Stimulated activated naive CD4-positive, alpha-beta T cell treated with Interleukin-2 at 50 U/mL for 16 hours (primary cell): ENCODE data around the gene ANAPC4.

Experiments used
- DNase-seq: peaks from one replicate; lab custom pipeline; 2025; lab: John Stamatoyannopoulos, UW

Gene ANAPC4

DNA sequence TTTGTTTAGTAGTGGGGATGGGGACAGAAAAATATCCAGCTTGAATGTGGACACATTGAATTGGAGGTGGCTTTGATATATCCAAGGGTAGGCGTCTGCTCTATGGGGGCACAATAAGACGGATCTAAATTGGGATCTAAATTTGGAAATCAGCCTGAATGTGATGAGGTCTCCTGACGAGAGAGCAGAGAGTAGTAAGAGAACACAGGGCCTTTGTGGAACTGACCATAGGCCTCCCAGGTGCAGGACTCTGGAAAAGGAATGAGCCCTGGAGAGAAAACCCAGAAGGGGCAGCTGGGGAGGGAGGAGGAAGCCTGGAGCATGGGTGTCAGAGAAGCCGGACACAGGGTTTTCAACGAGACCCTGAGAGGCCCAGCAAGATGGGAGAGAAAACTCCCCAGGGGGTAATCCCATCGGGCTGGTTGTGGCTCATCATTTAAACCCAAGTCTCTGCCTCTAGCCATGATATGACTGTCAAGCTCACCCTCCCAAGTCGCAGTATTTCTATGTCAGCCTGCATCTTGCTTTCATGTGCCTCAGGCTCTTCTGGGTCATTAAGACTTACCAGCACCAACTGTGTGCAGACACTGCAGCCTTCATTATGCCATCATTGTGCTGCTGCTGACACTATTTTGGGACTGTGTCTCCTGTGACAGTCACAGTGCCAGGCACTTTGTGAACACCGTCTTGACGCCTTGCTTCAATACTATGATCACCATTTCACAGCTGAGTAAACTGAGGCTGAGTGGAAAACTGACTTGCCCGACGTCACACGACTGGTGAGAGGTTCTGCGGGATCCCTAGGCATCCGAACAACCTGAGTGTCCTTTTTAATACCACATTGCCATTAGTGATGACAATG, 57.1 kb downstream of the ANAPC4 start:
- DNase-seq: no peak

DNA sequence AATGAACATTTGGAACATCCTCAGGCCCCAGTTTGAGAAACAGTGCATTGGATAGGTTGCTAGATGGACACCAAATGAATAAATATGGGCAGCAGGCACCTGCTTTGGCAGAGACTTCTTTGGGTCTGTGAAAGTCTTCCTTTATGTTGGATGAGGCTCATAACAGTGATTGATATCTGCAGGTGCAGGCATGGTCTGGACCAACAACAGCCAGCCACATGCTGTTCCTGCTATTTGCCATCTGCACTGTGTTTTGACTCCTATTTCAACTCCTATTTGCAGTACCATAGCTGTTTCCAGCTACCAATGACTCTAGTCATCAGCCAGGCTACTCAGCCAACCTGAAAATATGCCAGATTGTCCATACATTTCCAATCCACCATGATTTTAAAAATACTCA, 60.9 kb downstream of the ANAPC4 start:
- DNase-seq: no peak

DNA sequence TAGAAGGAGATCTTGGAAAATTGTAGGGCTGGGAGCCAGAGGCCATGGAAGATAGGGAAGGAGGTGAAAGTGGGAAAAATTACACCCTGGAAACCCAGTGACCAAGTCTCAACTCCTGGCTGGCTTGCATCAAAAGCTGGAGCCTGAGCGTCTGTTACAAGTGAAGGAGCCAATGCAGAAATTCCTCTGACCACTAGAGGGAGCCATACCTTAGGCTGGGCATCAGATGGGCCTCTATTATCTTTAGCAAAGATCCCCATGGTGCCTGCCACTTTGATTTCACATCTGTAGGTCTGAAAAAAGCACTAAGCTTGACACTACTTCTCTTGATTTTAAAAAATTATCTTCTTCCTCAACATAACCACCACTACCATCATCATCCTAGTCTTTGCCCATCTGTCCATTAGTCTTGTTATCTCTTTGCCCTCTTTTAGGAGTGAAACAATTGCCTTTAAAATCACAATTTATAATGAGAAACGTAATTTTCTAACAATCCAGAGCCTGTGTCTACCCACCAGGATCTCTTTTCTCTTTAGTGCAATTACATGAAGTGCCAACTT, 62.9 kb downstream of the ANAPC4 start:
- peak; percentile 19 for DNase-seq

DNA sequence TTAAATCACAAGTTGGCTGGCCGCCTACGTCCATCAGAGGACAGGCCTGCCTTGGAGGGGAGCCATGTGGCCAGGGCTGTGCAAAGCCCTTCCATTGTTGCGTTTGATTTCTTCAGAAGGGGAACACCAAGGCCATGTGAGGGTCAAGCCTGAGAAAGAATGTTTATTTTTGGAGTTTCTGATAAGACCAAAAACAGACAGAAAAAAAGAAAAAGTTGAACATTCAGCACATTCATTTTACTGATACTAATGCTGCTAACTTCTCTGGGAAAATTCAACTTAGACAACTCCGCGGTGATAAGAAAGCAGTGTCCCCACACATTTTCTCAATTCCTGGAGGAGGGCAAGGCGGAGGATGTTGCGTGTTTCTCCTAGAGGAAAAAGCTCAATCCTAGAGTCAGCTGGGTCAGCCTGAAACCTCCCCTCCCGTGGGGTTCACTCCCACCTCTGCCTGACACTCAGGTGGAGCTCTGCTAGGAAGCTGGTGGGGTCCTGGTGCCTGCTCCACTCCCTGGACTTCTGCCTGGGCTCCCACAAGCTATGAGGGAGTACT, 63.5 kb downstream of the ANAPC4 start:
- DNase-seq: no peak

DNA sequence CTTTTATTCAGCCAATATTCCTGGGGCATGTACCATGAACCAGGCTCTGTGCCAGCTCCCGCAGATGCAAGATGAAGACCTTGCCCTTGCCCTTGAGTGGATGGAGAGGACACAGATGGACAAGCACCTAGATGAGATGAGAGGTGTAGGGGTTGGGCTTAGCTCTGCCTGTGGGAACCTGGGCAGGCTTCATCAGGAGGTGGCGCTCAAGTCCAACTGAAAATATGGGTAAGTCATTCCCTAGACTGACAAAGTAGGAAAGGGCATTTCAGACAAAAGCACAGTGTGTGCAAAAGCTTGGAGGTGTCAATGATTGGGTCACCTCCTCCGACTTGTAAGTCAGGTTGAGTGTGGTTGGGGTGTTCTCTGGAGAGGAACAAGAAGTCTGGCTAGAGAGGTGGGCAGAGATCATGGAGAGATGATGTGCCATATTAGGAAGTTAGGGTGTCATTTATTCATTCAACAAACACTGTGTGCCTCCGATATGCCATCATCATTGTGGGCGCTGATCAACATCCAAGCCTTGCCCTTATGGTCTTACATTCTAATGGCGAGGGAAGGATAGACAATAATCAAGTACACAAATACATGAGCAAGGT, 64.6 kb downstream of the ANAPC4 start:
- no peak for DNase-seq

DNA sequence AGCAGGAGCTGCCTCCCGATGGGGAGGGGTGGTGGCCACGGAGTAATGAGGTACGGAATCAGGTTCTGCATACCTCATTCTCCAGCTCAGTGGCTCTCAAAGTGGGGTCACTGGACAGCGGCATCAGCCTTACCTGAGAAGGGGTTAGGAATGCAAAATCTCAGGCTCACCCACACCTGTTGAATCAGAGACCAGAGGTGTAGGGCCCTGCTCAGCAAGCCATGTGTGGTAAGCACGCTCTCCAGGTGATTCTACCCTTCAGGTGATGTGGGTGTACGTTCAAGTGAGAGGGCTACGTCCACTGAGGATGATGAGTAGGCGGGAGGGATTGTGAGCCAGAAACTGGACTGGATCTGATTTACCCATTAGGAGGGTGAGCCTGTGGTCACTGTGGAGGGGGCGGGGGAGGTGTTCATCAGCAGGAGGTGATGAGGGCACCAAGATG, 65.8 kb downstream of the ANAPC4 start:
- DNase-seq: no peak

DNA sequence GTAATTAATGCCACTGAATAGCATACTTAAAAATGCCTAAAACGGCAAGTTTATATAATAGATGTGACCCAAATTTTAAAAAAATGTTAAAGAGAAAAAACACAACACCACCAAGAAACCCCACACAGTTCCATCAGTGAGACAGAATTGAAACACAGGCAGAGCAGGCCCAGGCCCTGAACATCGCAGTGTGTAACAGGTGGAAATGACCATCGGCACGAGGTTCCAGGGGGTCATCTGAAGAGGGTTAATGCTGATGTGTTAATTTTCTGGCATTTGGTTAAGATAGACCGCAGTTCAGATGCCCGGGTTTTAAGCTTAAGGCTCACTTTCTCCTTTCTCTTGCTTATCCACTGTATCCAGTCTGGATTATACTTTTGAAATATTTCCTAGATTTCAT, 66.8 kb downstream of the ANAPC4 start:
- no peak for DNase-seq

DNA sequence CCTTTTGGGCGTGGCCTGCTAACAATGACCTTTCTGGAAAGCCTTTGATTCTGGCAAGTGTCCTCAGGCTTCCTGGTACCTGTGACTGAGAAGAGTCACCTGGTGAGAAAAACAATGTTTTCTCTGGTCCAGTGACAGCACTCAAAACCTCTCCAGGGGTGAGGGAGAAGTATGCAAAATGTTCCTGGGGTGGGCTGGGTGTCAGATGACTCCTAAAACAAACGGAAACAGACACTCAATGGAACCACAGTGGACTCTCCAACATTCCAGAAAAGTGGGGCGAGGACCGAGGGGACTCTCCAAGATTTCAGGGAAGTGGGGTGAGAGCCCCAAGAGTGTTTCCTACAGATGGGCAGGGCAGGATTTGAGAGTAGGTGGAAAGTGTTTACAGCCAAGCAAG, 69.5 kb downstream of the ANAPC4 start:
- DNase-seq: no peak

DNA sequence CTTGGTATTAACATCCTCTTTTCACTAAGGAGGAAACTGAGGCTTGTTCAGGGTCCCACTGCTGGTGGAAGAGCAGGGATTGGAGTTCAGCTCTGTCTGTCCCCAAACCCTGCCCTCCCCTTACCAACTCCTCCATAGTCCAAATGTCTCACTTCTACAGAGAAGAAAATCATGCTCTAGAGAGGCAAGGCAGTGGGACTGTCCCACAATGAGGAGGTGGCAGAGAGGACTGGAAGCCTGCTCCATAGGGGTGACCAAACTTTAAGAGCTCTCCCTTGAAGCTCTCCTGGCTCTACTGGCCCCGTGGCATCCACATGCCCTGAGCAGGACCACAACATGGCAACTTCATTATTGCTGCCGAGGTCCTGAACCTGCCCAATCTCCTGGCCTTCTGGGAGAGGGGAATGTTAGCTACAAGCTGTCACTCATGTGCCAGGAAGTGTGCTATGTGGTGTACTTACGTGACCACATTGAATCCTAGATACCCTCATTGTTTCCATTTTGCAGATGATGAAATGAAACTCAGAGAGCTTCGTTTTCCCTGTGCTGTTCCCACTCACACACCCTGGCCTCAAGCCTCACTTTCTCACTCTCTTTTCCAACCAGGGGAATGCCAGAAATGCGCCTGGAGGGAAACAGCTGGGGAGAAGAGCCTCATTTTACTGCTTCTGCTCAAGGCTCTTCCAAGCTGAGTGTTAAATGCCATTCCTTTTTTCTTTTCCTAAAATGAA, 71.5 kb downstream of the ANAPC4 start:
- DNase-seq: no peak

DNA sequence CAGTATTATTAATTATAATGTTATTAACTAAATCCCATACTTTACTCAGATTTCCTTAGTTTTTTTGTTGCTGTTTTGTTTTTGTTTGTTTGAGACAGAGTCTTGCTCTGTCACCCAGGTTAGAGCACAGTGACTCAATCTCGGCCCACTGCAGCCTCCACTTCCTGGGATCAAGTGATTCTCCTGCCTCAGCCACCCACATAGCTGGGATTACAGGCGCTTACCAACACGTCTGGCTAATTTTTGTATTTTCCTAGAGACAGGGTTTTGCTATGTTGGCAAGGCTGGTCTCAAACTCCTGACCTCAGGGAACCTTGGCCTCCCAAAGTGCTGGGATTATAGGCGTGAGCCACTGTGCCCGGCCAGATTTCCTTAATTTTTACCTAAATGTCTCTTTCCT, 72.2 kb downstream of the ANAPC4 start:
- DNase-seq: no peak

DNA sequence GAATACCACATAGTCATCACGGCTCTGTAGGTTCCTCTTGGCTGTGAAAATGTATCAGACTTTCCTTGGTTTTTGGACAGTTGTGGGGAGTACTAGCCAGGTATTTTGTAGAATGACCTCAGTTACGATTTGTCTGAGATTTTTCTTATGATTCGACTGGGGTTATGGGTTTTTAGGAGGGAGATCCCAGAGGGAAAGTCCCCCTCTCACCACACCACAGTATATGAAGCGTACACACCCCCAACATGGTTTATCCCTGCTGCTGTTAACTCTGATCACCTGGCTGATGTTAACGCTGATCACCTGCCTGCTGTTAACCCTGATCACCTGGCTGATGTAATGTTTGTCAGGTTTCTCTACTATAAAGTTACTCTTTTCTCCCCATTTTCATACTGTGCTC, 72.6 kb downstream of the ANAPC4 start:
- DNase-seq: no peak

DNA sequence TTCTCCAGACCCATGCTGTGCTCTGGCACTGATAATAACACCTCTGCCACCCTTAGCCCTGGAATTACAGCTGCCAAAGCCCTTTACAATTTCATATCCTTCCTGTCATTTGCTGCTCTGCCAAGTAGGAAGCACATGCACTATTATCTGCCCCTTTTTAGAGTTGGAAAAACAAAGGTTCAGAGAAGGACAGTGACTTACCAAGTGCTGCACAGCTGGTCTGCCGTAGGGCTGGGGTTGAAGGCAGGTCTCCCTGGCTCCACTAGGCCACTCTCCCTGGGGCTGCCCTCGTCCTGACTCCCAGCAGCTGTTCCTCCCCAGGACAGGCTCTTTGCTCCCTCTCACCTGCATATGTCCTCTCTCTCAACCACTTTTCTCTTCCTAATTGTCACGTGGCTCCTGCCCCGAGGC, 73.4 kb downstream of the ANAPC4 start:
- DNase-seq: no peak

DNA sequence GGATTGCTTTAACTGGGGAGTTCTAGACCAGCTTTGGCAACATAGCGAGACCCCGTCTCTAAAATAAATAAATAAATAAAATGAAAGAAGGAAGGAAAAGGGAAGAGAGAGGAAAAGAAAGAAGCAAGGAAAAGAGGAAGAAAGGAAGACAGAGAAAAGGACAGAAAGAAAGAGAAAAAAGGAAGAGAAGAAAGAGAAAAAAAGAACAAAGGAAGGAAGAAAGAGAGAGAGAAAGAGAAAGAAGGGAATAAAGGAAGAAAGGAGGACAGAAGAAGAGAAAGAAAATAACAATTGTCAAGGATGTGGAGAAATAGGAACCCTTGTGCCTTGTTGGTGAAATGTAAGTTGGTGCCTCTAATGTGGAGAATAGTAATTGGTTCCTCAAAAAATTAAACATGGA, 74.6 kb downstream of the ANAPC4 start:
- DNase-seq: no peak

DNA sequence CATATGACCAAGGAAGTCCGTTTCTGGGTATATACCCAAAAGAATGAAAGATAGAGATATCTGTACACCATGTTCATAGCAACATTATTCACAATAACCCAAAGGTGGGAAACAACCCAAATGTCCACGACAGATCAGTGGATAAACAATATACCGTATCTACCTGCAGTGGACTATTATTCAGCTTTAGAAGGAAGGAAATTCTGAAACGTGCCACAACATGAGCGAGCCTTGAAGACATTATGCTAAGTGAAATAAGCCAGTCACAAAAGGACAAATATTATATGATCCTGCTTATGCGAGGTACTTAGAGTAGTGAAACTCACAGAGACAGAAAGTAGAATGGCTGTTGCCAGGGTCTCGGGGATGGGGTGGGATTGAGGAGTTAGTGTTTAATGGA, 75.0 kb downstream of the ANAPC4 start:
- no peak for DNase-seq

DNA sequence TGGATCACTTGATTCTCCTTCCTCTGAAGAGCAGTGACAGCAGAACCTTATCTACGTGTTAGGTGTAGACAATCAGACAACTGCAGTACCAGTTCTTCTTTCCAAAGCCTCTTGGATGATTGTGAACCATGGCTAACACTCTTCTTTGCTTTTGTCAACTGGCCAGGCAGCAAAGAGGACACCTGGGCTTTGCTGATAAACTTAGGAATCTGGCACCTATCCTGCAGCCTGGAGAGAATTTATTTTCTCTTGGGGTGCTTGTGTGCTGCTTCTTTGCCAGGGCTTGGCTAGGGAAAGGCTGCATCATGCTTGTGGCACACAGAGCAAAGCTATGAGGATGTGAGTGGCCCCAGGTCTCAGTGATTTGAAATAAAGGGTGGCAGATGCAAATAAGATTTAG, 77.4 kb downstream of the ANAPC4 start:
- DNase-seq: no peak

DNA sequence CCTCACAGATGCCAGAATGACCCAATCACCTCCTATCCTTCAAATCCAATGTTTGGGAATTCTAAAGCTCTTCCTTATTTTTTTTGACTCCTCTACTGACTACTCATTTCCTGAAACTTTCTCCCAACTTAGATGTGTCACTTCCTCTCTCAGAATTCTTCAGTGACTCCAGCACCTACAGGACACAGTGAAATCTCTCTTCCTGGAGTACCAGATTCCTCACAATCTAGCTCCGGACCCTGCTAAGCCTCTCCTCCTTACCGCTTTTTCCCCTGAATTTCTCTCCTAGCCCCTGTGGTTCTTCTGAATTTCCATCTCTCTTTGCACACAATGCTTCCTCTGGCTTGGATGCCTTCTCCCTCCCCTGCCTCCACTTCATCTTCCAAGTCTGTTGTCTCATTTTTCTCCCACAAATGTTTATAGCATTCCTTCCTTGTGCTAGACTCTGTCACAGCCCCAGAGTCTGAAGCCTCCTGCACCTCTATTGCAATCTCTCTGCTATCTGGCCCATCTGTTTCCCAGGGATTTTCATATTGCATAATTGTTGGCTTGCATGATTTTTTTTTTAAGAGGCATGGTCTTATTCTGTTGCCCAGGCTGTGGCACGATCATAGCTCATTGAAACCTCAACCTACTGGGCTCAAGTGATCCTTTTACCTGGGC, 80.1 kb downstream of the ANAPC4 start:
- DNase-seq: no peak

DNA sequence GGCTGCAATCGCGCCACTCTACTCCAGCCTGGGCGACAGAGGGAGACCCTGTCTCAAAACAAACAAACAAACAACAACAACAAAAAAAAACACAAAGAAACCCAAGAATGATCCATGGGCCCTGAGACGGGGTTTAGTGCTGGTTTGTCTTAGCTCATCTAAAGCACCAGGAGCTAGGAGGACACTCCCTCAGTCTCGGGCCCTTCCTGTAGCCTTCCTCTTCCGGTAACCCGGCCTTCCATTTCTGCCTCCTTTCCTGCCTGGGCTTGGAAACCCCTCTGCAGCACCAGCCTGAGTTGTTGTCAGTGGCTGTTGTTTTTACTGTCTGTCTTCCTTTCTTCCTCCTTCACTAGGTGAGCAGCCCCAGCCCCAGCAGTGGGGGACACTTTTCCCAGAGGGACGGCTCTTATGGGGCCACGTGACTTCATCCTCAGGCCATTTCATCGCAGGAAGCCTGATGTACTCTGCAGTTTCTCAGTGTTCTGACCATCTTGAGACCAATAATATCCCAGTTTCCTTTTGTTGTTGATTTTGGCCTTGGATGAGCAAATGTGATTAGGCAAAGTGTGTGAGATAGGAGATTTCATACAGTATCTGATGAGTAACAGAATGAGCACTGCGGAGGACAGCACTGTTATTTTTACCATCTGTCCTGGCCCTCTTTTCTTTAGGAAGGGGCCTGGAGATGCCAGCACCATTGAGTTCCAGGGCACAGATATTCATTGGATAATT, 90.1 kb downstream of the ANAPC4 start:
- no peak for DNase-seq

DNA sequence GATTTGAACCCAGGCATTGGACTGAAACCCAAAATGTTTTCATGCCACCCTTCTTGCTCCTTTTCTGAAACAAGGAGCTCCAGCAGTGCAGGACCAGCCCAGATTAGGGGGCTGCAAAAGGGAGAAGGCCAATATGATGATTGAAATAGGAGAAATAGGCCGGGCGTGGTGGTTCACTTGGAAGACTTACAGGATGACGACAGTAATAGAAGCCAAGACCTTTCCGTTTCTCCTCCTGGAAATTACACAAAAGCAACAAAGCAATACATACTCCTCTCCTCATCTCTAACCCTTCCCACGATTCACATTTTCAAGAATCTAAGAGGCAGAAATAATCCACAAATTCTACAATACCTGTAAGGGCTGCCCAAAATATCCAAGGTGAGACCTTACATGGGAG, 90.8 kb downstream of the ANAPC4 start:
- DNase-seq: no peak
